NCI-H524 (cell line): Measurements from ENCODE around the gene MB.
A peak's percentile ranks its signal among the peaks of the same experiment; 100 is the strongest.
"Not testable (repeated sequence)": the region's sequence is repeated elsewhere in the genome, so short reads cannot be mapped to it uniquely, and the experiment has no call there.

Experiments used
- DNase-seq, 2 experiments: peaks; one replicate each; lab custom pipeline; 2025; lab: John Stamatoyannopoulos, UW

The MB gene

DNA sequence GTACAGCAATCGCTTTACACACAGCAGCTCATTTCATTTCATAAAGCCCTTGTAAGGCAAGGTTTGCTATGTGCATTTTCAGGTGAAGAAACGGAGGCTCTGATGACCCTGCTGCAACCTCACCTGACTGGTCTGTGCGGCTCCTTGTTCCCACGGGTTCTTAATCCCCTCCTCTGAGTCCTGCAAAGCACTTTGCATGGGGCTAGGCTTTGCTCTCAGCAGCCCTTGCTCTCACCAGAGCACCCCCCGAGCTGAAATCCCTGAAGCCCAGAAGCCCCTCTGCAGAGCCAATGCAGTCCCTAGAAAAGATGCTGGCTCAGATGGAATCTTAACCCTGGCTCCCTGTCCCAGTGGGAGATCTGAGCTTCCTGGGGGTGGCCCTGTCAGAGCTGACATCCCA, 20.1 kb upstream of the MB start:
- DNase-seq: no peak

- peak; percentile 40 to 73 for DNase-seq
Observed at GRCh38 chr22:35634943-35635540, 17.9 kb upstream of the MB start.

- no peak for DNase-seq
Observed at GRCh38 chr22:35634015-35634414, 16.9 kb upstream of the MB start.

- no peak for DNase-seq
Observed at GRCh38 chr22:35633520-35633919, 16.4 kb upstream of the MB start.

GRCh38 chr22:35632935-35633334, 15.8 kb upstream of the MB start:
- no peak for DNase-seq

DNA sequence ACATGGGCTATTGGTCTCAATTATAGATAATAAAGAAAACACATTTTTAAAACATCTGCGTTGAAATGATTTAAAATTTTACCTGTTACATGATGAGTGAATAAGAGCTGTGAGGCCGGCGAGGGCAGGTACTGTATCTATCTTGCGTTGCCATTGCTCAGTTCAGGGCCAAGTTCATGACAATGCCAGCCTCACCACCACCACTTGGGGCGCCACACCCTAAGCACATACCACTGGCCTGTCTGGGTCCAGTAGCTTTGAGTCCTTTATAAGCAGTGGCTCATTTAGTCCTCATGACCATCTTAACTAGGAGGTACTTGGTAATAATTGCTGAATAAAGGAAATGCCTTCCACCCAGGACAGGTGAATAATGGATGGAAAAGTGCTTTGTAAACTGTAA, 14.5 kb upstream of the MB start:
- DNase-seq: peak; percentile 39 to 76

DNA sequence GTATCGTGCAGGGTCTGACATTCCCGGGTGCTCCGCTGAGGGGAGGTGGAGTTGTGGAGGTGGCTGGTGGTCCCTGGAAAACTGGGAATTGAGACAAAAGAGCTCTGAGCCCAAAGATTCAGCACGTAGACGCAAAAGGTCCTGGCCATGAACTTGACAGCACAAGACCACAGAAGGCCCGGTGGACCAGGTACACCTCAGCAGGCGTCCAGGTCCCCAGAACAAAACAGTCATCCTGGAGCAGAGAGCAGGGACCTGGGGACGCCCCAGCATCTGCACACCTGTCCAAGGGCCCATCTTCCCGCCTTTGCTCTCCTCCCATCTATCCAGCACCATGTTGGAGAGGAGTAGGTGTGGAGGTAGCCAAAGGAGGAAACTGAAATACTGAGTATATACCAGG, 13.8 kb upstream of the MB start:
- DNase-seq: no peak

GRCh38 chr22:35630387-35630793, 13.3 kb upstream of the MB start:
- no peak for DNase-seq

DNA sequence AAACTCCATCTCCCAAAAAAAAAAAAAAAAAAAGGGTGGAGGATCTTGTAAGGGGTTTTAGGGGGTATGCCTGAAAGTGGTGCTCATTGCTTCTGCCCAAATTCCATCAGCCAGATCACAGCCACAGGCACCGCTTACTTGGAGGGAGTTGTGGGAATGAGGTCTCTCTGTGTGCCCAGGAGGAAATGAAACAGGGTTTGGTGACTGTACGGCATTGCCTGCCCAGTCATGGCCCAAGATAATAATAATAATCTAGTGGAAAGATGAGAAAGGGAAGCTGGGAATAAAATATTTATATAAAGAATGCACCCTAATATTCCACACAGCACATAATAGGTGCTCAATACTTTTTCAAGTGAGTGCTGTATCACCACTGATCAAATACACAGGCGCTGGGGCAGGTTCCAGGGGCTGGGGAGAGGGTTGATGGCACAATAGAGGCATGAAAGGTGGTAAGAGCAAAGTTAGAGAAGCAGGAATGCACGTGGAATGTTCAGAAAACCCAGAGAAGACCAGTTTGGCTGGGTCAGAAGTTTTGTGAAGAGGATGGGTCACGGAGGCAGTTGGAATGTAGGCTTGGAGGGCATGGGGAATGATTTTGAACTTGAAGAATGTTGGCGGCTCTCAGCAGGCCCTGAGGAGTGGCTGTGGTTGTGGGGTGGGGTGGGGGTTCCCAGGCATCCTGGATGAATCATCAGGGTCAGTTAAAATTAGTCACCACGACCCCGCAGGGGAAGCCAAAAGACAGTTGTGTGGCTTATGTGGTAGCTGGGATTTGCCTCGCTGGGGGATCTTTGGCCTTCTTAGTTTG, 12.5 kb upstream of the MB start:
- DNase-seq: no peak

DNA sequence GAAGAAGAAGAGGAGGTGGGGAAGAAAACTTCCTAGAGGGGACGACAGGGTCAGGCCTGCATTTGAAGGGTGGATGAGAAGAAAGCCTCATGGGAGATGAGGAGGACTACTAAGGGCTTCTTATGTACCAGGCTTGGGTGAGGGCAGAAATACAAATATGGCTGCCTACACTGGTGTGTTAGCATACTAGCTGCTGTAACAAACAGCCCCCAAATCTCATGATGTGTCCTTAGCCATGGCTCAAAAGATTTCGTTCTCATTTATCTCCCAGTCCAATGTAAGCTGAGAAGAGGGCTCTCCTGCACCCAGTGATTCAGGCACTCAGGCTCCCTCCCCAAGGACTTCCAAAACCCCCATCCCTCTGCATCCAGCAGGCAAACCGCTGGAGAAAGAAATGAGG, 11.6 kb upstream of the MB start:
- DNase-seq: no peak

DNA sequence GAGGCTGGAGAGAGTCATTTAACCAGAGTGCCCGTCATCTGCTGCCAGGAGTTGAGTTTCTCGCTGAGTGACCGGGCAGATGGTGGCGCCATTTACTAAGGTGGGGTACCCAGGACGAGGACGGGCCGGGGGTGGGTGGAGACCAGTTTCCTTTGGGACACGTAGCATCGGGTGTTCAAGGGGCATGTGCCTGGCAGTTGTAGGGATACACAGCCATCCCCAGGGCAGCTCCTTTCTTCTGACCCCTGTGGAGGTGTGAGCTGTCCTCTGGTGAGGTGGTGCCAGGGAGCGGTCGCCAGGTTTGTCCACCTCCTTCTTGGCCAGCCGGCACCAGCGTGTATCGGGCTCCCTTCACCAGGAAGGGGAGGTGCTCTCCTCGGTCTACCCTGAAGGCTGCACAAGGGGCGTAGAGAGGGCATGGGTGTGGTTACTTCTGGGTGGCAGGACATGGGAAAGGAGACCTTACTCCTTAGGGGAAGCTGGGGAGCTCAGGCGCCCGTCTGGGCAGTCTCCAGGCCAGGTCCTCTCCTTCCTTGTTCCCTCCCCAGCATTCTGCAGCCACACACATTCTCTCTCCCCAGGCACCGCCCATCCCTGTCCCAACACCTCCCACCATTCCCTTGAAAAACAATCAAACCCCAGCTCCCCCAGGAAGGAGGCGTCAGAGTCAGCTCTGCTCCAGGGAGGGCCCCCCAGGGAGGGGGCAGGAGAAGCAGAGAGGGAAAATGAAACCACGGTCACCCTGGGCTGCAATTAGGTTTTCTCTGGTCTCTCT, 10.3 kb upstream of the MB start:
- peak; percentile 80 to 86 for DNase-seq

GRCh38 chr22:35625763-35626432, 8.8 kb upstream of the MB start:
- peak in 1 of 2 experiments; percentile 23 for DNase-seq

DNA sequence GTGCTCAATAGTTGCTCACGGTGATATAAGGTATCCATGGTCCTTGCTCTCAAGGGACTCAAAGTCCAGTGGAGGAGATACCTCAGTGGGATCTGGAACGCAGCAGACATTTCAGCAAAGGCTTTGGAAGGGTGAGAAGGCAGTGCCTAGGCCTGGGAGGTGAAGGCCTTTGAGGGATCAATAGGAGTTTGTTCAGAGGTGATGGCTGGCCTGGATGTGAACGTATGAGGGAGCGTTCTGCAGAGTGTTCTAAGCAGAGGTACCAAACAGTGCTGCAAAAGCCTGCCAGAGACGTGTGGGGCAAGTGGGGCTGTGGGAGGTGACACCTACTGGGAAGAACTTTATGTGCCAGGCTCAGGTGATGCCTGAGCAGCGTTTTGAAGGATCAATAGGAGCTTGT, 7.4 kb upstream of the MB start:
- DNase-seq: no peak

DNA sequence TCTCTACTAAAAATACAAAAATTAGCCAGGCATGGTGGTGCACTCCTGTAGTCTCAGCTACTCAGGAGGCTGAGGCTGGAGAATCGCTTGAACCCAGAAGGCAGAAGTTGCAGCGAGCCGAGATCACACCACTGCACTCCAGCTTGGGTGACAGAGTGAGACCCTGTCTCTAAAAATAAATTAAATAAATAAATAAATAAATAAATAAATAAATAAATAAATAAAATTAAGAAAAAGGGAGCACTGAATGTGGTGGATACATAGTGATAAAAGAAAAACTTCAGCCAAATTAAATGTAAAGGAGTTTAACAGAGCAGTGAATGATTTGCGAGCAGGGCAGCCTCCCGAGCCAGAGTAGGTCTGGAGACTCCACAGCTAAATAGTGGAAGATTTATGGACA, 6.8 kb upstream of the MB start:
- DNase-seq: not testable (repeated sequence)

DNA sequence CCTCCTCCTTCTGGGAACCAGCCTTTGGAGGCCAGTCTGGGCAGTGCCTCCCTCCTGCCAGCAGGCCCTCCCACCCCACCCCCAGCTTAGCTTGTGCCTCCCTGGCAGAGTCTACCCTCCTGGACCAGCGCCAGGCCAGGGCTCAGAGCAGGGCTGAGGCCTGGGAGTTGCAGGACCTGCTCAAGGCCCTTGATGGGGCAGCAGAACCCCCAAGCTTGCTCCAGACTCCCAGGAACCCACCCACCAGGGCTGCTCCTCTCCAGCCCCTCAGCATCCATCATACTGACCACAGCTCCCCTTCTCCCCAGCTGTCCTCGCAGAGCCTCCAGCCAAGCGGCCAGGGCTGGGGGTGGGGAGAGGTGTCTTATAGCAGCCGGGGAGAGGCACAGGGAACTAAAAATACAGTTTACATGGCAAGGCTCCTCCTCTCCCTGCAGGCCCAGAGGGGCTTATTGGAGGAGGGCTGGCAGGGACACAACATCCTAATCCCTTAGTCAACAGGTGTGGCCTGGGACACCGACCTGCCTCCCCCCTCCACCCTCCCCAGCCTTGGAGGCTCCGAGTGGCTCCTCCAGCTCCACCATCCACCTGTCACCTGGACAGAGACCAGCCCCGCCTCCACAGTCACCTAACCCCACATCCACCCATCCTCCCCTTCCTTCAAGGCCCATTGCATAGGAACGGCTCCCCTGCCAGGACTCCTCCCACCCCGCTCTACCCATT, 5.2 kb upstream of the MB start:
- peak; percentile 17 to 63 for DNase-seq

DNA sequence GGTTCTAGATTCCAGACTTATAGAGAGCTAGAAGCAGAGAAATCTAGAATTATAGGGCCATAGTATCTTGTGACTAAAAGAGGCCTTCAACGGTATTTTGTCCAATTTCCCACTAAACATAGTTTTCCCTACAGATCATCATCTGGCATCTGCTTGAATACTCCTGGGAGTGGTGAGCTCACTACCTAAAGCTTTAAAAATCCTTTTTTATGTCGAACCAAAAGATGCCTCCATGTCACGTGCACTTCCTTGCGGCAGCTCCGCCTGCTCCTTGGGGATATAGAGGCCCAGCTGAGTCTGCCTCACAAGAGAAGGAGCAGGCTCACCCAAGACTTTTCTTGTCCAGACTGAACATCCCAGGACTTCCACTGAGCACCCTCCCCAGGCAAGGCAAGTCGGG, 4.3 kb upstream of the MB start:
- no peak for DNase-seq

GRCh38 chr22:35620624-35621251, 3.6 kb upstream of the MB start:
- peak; percentile 39 to 80 for DNase-seq

DNA sequence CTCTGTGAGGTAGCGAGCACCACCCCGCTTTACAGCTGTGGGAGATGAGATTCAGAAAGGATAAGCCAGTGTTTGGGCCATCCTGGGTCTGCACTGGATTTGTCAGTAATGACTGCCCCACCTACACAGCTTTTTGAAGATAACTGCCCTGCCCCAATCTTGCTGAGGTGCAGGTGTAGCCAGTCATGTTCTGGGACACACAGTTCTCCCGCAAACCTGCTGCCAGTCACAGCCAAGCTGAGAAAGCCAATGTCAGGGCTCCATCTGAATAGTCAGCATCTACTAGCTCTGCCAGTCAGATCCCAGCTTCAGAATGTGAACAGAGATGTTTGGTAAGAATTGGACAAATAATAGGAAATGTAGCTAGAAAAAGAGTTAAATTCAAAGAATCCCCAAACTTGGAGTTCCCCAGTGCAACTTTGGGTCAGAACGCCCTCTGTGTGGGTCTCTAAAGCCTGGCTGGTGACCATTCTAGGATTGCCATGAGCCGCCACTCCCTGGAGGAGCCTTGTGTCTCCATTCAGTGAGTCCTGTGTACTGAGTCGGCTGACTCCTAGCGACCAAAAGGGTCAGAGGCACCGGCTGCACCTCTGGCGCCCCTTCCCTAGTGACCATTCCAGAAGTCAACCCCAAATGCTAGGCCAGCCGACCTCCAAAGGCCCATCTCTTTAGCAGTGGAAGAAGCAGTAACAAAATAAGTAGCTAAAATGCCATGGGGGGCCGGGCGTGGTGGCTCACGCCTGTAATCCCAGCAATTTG, 2.4 kb upstream of the MB start:
- no peak for DNase-seq

DNA sequence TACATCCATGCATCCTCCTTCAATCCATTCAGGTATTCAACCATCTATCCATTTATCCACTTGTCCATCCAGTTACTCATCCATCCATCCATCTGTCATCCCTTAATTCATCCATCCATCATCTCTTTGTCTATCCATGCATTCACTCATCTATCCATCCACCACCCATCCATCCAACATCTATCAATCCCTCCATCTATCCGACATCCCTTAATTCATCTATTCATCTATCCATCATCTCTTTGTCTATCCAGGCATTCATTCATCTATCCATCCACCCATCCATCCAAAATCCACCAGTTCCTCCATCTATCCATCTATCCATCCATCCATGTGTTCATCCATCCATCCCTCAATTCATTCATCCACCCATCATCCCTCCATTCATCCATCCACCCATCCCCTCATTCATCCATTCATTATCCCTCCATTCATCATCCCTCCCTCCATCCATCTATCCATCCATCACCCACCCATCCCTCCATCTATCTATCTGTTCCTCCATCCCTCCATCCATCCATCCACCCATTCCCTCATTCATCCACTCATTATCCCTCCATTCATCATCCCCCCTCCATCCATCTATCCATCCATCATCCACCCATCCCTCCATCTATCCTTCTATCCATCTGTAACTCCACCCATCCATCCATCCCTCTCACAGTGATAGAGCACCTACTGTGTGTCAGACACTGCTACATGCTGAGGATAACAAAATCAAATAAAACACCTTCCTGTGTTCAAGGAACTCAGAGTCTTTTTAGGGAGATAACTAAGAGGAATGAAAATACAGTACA, 1.5 kb upstream of the MB start:
- no peak for DNase-seq

DNA sequence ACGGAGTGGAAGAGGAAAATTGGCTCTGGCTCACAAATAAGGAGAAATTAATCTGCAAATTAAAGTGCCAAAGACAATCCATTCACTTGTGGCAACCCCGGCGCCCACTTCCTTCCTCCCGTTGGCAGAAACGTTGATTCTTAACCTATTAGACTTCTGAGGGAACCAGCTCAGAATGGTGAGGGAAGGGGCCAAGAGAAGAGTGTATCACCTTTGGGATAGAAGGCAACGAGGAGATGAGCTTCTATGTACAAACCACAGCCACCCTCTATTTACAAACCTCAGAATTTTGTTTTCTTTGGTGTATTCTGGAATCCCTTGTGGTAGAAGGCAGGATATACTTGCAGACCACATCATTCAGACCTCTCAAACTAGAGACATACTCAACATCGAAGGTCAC, 1.1 kb downstream of the MB start:
- no peak for DNase-seq
